Glomerular endothelial cell (primary cell): Measurements from ENCODE around the gene CSTF2T. TPM values are rescaled to one million over a fixed set of nuclear protein-coding genes. Genes with fewer than 3 reads are reported as not detected.

ENCODE experiments used
- DNase-seq: peaks from one replicate; pipeline ENCODE4 v3.0.0-alpha.2; 2011; ENCODE audit warnings: low read depth, low spot score; ENCODE audit errors: extremely low read depth
- total RNA-seq: library from RNA; depleted of rRNA; stranded (reverse); fragments of >200 nt; gene quantifications from 2 replicates; pipeline ENCODE4 v1.2.3, GENCODE V29; 2015

The CSTF2T gene
- total RNA-seq: 14.1 and 21.9 TPM in 2 replicates

- peak; percentile 96 for DNase-seq
These were observed at the start of gene CSTF2T for GRCh38 chr10:51699475-51700227. TSS of gene CSTF2T (minus strand) at chr10:51699595. CDS start at chr10:51699549, 46 bp downstream.

- DNase-seq: no peak
These were observed 49.6 kb upstream of the CSTF2T start for GRCh38 chr10:51748959-51749358.

GRCh38 chr10:51747216-51747615 lies 47.8 kb upstream of the CSTF2T start:
- no peak for DNase-seq

- DNase-seq: no peak
These were observed 46.0 kb upstream of the CSTF2T start for GRCh38 chr10:51745397-51745796.

GRCh38 chr10:51744235-51745000 lies 45.0 kb upstream of the CSTF2T start:
- no peak for DNase-seq

GRCh38 chr10:51743146-51743545 lies 43.8 kb upstream of the CSTF2T start:
- DNase-seq: no peak

GRCh38 chr10:51733057-51733456 lies 33.7 kb upstream of the CSTF2T start:
- no peak for DNase-seq

- no peak for DNase-seq
These were observed 30.6 kb upstream of the CSTF2T start for GRCh38 chr10:51729822-51730555.

GRCh38 chr10:51724038-51724437 lies 24.6 kb upstream of the CSTF2T start:
- no peak for DNase-seq

- DNase-seq: no peak
These were observed 19.5 kb upstream of the CSTF2T start for GRCh38 chr10:51718804-51719291.

GRCh38 chr10:51716981-51717380 lies 17.6 kb upstream of the CSTF2T start:
- DNase-seq: no peak

- DNase-seq: no peak
These were observed 12.1 kb upstream of the CSTF2T start for GRCh38 chr10:51711519-51711891.

- DNase-seq: no peak
These were observed 10.1 kb upstream of the CSTF2T start for GRCh38 chr10:51709324-51709972.

GRCh38 chr10:51708609-51709008 lies 9.2 kb upstream of the CSTF2T start:
- no peak for DNase-seq

- no peak for DNase-seq
These were observed 8.5 kb upstream of the CSTF2T start for GRCh38 chr10:51707821-51708424.

GRCh38 chr10:51707392-51707791 lies 8.0 kb upstream of the CSTF2T start:
- no peak for DNase-seq

- no peak for DNase-seq
These were observed 6.8 kb upstream of the CSTF2T start for GRCh38 chr10:51706225-51706624.

- DNase-seq: no peak
These were observed 6.4 kb upstream of the CSTF2T start for GRCh38 chr10:51705774-51706173.

- DNase-seq: peak; percentile 5
These were observed 928 bp upstream of the CSTF2T start for GRCh38 chr10:51700228-51700817.

- no peak for DNase-seq
These were observed 285 bp downstream of the CSTF2T start for GRCh38 chr10:51699145-51699474.
